ENCODE data around the gene MYBPHL.
A peak's percentile ranks its signal among the peaks of the same experiment; 100 is the strongest.

Gene MYBPHL

GRCh38 chr1:109267743-109268300, 39.0 kb downstream of the MYBPHL start:
- H3K36me3 Mint-ChIP-seq, result peaks cover 2% of the 10 kb centered on the region
- H3K9me3 Mint-ChIP-seq (ENCODE audit: low read depth), result no peaks in the 10 kb centered on the region
- no peak overlapping the region for H3K27ac Mint-ChIP-seq
- peaks cover 2% of the 10 kb centered on the region for H3K4me1 Mint-ChIP-seq (ENCODE audit: low read depth)
- no peaks in the 10 kb centered on the region for H3K27me3 Mint-ChIP-seq
- no peak overlapping the region for H3K4me3 Mint-ChIP-seq

GRCh38 chr1:109266965-109267364, 39.8 kb downstream of the MYBPHL start:
- Mint-ChIP-seq H3K9me3 (ENCODE audit: low read depth) (no peaks in the 10 kb centered on the region), H3K4me3 (no peak overlapping the region), H3K27me3 (no peaks in the 10 kb centered on the region), H3K36me3 (peaks cover 2% of the 10 kb centered on the region), H3K4me1 (ENCODE audit: low read depth) (peaks cover 2% of the 10 kb centered on the region), H3K27ac (no peak overlapping the region)

GRCh38 chr1:109265741-109266330, 41.0 kb downstream of the MYBPHL start:
- Mint-ChIP-seq H3K4me3 (no peak overlapping the region), H3K4me1 (ENCODE audit: low read depth) (peaks cover 2% of the 10 kb centered on the region), H3K9me3 (ENCODE audit: low read depth) (no peaks in the 10 kb centered on the region), H3K27ac (no peak overlapping the region), H3K36me3 (peaks cover 2% of the 10 kb centered on the region), H3K27me3 (no peaks in the 10 kb centered on the region)

- Mint-ChIP-seq H3K9me3 (ENCODE audit: low read depth) (no peaks in the 10 kb centered on the region), H3K4me3 (no peak overlapping the region), H3K4me1 (ENCODE audit: low read depth) (peaks cover 2% of the 10 kb centered on the region), H3K36me3 (peaks cover 2% of the 10 kb centered on the region), H3K27me3 (no peaks in the 10 kb centered on the region), H3K27ac (no peak overlapping the region)
These were observed 41.8 kb downstream of the MYBPHL start for GRCh38 chr1:109265016-109265415.

- peaks cover 2% of the 10 kb centered on the region for H3K4me1 Mint-ChIP-seq (ENCODE audit: low read depth)
- no peaks in the 10 kb centered on the region for H3K27me3 Mint-ChIP-seq
- H3K4me3 Mint-ChIP-seq, result no peak overlapping the region
- no peaks in the 10 kb centered on the region for H3K9me3 Mint-ChIP-seq (ENCODE audit: low read depth)
- no peaks in the 10 kb centered on the region for H3K36me3 Mint-ChIP-seq
- H3K27ac Mint-ChIP-seq, result no peak overlapping the region
These were observed 42.4 kb downstream of the MYBPHL start for GRCh38 chr1:109264379-109264755.

GRCh38 chr1:109263597-109264378, 43.0 kb downstream of the MYBPHL start:
- H3K9me3 Mint-ChIP-seq (ENCODE audit: low read depth), result no peaks in the 10 kb centered on the region
- H3K4me1 Mint-ChIP-seq (ENCODE audit: low read depth), result peaks cover 2% of the 10 kb centered on the region
- H3K27me3 Mint-ChIP-seq, result no peaks in the 10 kb centered on the region
- no peaks in the 10 kb centered on the region for H3K36me3 Mint-ChIP-seq
- no peak overlapping the region for H3K4me3 Mint-ChIP-seq
- peak overlapping the region; percentile 81 for H3K27ac Mint-ChIP-seq

- Mint-ChIP-seq H3K36me3 (no peaks in the 10 kb centered on the region), H3K4me1 (ENCODE audit: low read depth) (peaks cover 2% of the 10 kb centered on the region), H3K27me3 (no peaks in the 10 kb centered on the region), H3K9me3 (ENCODE audit: low read depth) (no peaks in the 10 kb centered on the region), H3K27ac (peak overlapping the region; percentile 81), H3K4me3 (no peak overlapping the region)
These were observed 43.6 kb downstream of the MYBPHL start for GRCh38 chr1:109263234-109263596.

GRCh38 chr1:109262231-109263055, 44.4 kb downstream of the MYBPHL start:
- Mint-ChIP-seq H3K9me3 (ENCODE audit: low read depth) (no peaks in the 10 kb centered on the region), H3K27me3 (no peaks in the 10 kb centered on the region), H3K36me3 (no peaks in the 10 kb centered on the region), H3K4me3 (no peak overlapping the region), H3K27ac (no peak overlapping the region), H3K4me1 (ENCODE audit: low read depth) (peaks cover 2% of the 10 kb centered on the region)

GRCh38 chr1:109261578-109261977, 45.2 kb downstream of the MYBPHL start:
- Mint-ChIP-seq H3K27me3 (no peaks in the 10 kb centered on the region), H3K4me3 (no peak overlapping the region), H3K4me1 (ENCODE audit: low read depth) (peaks cover 2% of the 10 kb centered on the region), H3K27ac (no peak overlapping the region), H3K9me3 (ENCODE audit: low read depth) (no peaks in the 10 kb centered on the region), H3K36me3 (no peaks in the 10 kb centered on the region)

- Mint-ChIP-seq H3K9me3 (ENCODE audit: low read depth) (no peaks in the 10 kb centered on the region), H3K27me3 (no peaks in the 10 kb centered on the region), H3K36me3 (no peaks in the 10 kb centered on the region), H3K4me1 (ENCODE audit: low read depth) (peaks cover 2% of the 10 kb centered on the region), H3K27ac (no peak overlapping the region), H3K4me3 (no peak overlapping the region)
These were observed 45.8 kb downstream of the MYBPHL start for GRCh38 chr1:109261006-109261405.

- Mint-ChIP-seq H3K27me3 (no peaks in the 10 kb centered on the region), H3K4me3 (no peak overlapping the region), H3K27ac (no peak overlapping the region), H3K9me3 (ENCODE audit: low read depth) (no peaks in the 10 kb centered on the region), H3K4me1 (ENCODE audit: low read depth) (peaks cover 5% of the 10 kb centered on the region), H3K36me3 (no peaks in the 10 kb centered on the region)
These were observed 46.9 kb downstream of the MYBPHL start for GRCh38 chr1:109259674-109260557.

GRCh38 chr1:109258481-109259466, 48.0 kb downstream of the MYBPHL start:
- no peak overlapping the region for H3K4me3 Mint-ChIP-seq
- peaks cover 8% of the 10 kb centered on the region for H3K4me1 Mint-ChIP-seq (ENCODE audit: low read depth)
- H3K27ac Mint-ChIP-seq, result no peak overlapping the region
- H3K27me3 Mint-ChIP-seq, result no peaks in the 10 kb centered on the region
- no peaks in the 10 kb centered on the region for H3K9me3 Mint-ChIP-seq (ENCODE audit: low read depth)
- H3K36me3 Mint-ChIP-seq, result no peaks in the 10 kb centered on the region

- no peaks in the 10 kb centered on the region for H3K27me3 Mint-ChIP-seq
- H3K9me3 Mint-ChIP-seq (ENCODE audit: low read depth), result no peaks in the 10 kb centered on the region
- H3K4me3 Mint-ChIP-seq, result no peak overlapping the region
- H3K4me1 Mint-ChIP-seq (ENCODE audit: low read depth), result peaks cover 6% of the 10 kb centered on the region
- H3K27ac Mint-ChIP-seq, result no peak overlapping the region
- no peaks in the 10 kb centered on the region for H3K36me3 Mint-ChIP-seq
These were observed 49.0 kb downstream of the MYBPHL start for GRCh38 chr1:109257682-109258421.

Measured in activated naive CD8-positive, alpha-beta T cell (primary cell).